Panc1 (cell line): ENCODE measurements around the gene ACADSB. TPM values are rescaled to one million over a fixed set of nuclear protein-coding genes. Genes with fewer than 3 reads are reported as not detected.

Experiments used
- ATAC-seq: fragments of 200-7000 bp; cut with Tn5 transposase; 2 replicates; pipeline ENCODE4 v1.9.1; 2020; ENCODE audit warnings: mild to moderate bottlenecking, moderate library complexity
- BruUV-seq: library from RNA; stranded (reverse); fragments of 400-500 nt; replicated peaks from 2 replicates; lab custom pipeline; 2021; lab: Mats Ljungman, UMichigan
- CTCF ChIA-PET: fragments of 300-600 bp; sonication (Branson Sonifier 250); formaldehyde crosslinking; loops from one replicate; lab custom pipeline; 2022; ENCODE audit warnings: antibody characterized with exemption; lab: Charles Lee
- POLR2A ChIA-PET: fragments of 300-600 bp; sonication (Branson Sonifier 250); formaldehyde crosslinking; loops from one replicate; lab custom pipeline; 2022; ENCODE audit warnings: antibody characterized with exemption; lab: Charles Lee
- DNase-seq: peaks from one replicate; pipeline ENCODE4 v3.0.0-alpha.2; 2010; ENCODE audit warnings: low read depth, low spot score
- H3K27ac ChIP-seq: 2 replicates; pipeline ENCODE4 v1.5.1; 2011; ENCODE audit warnings: mild to moderate bottlenecking, low read length, inconsistent platforms
- H3K27me3 ChIP-seq: fragments of 200-500 bp; sonication (Bioruptor generic); 2 replicates; pipeline ENCODE4 v1.6.0; 2014; ENCODE audit warnings: low read length, inconsistent platforms; ENCODE audit not compliant: control insufficient read depth, insufficient read depth
- H3K36me3 ChIP-seq: fragments of 200-500 bp; sonication (Bioruptor generic); 2 replicates; pipeline ENCODE4 v1.5.1; 2014; ENCODE audit warnings: inconsistent platforms, mild to moderate bottlenecking, low read length, moderate library complexity; ENCODE audit not compliant: control insufficient read depth, insufficient read depth
- H3K4me1 ChIP-seq: 2 replicates; pipeline ENCODE4 v1.5.1; 2011; ENCODE audit warnings: inconsistent platforms, mild to moderate bottlenecking, low read length, moderate library complexity; ENCODE audit not compliant: control insufficient read depth, insufficient read depth
- H3K4me3 ChIP-seq, 2 experiments: 2 replicates each; pipeline ENCODE4 v1.5.1; 2011 to 2012; ENCODE audit warnings: low read depth in 2 of 2, low read length in 2 of 2, mild to moderate bottlenecking in 2 of 2, inconsistent platforms in 1 of 2, moderate library complexity in 1 of 2
- H3K9me3 ChIP-seq: fragments of 200-500 bp; sonication (Bioruptor generic); 2 replicates; pipeline ENCODE4 v1.5.1; 2014; ENCODE audit warnings: low read depth, mild to moderate bottlenecking, inconsistent platforms, low read length, moderate library complexity; ENCODE audit not compliant: control insufficient read depth, insufficient read depth
- CTCF ChIP-seq: fragments of 450-650 bp; IDR thresholded peaks from 2 replicates; pipeline ENCODE4 v1.5.1; 2017; ENCODE audit warnings: mild to moderate bottlenecking
- POLR2AphosphoS5 ChIP-seq: IDR thresholded peaks from 2 replicates; pipeline ENCODE4 v1.6.1; 2012; ENCODE audit warnings: mild to moderate bottlenecking, low read depth, low read length, moderate library complexity
- REST ChIP-seq, 2 experiments: IDR thresholded peaks; 2 replicates each; pipeline ENCODE4 v1.6.1; 2011 to 2012; ENCODE audit warnings: low read depth in 2 of 2, control low read depth in 1 of 2, low read length in 1 of 2, mild to moderate bottlenecking in 1 of 2, moderate library complexity in 1 of 2; ENCODE audit not compliant: insufficient read depth in 1 of 2
- SIN3A ChIP-seq: IDR thresholded peaks from 2 replicates; pipeline ENCODE4 v1.6.1; 2012; ENCODE audit warnings: low read depth, mild to moderate bottlenecking, low read length, moderate library complexity, borderline replicate concordance; ENCODE audit not compliant: insufficient read depth
- TCF7L2 ChIP-seq: IDR thresholded peaks from 2 replicates; pipeline ENCODE4 v1.6.1; 2011; ENCODE audit warnings: mild to moderate bottlenecking, low read depth, low read length, inconsistent platforms
- in situ Hi-C: cut with HindIII; loops from 2 replicates; pipeline ENCODE4 v1.10.0; 2016; ENCODE audit warnings: low sequenced_read_pairs, low pct_unique_long_range_greater_than_20kb
- intact Hi-C: fragments of 100-400 bp; cut with micrococcal nuclease; formaldehyde crosslinking; loops from one replicate; pipeline ENCODE4 v1.10.0; 2022; ENCODE audit not compliant: unreplicated experiment
- total RNA-seq: library from RNA; stranded (reverse); gene quantifications from one replicate; pipeline ENCODE4 v1.2.1, GENCODE V29; 2021; ENCODE audit not compliant: unreplicated experiment

Gene ACADSB
- total RNA-seq, 1 experiment from 2014 or later, result 19.2 TPM

- no peaks in the 10 kb centered on the region for H3K4me1 ChIP-seq
- POLR2A ChIA-PET, result no interaction called here
- TF ChIP-seq REST (IDR thresholded peaks at IDR 0.05; ENCODE audit: insufficient read depth in 1 of 2, low read depth in 2 of 2, low read length in 1 of 2), result no peak
- TF ChIP-seq SIN3A, result no peak
- TF ChIP-seq POLR2AphosphoS5, result no peak
- no peak for TF ChIP-seq TCF7L2
- TF ChIP-seq CTCF, result no peak
- no peak for ATAC-seq
- intact Hi-C loops, result no loop called here
- in situ Hi-C loops, result no loop called here
- H3K27me3 ChIP-seq, result no peaks in the 10 kb centered on the region; the same call in 1 of the 2 replicates
- no peak overlapping the region for H3K27ac ChIP-seq
- CTCF ChIA-PET, result no interaction called here
- no peak overlapping the region for H3K4me3 ChIP-seq
- no peaks in the 10 kb centered on the region for H3K9me3 ChIP-seq
- no peak for DNase-seq
- H3K36me3 ChIP-seq, result no peaks in the 10 kb centered on the region
- no TSS peak for BruUV-seq
Measured at GRCh38 chr10:123087786-123088185, 79.0 kb downstream of the ACADSB start.

- intact Hi-C loops (no loop called here), in situ Hi-C loops (no loop called here)
- Histone ChIP-seq H3K9me3 (no peaks in the 10 kb centered on the region), H3K4me3 (no peak overlapping the region), H3K27me3 (no peaks in the 10 kb centered on the region; the same call in 1 of the 2 replicates), H3K27ac (no peak overlapping the region), H3K4me1 (no peaks in the 10 kb centered on the region), H3K36me3 (no peaks in the 10 kb centered on the region)
- TF ChIP-seq SIN3A, result no peak
- TF ChIP-seq REST (IDR thresholded peaks at IDR 0.05; ENCODE audit: insufficient read depth in 1 of 2, low read depth in 2 of 2, low read length in 1 of 2), result no peak
- no peak for TF ChIP-seq TCF7L2
- TF ChIP-seq CTCF, result no peak
- no peak for TF ChIP-seq POLR2AphosphoS5
- no peak for ATAC-seq
- CTCF ChIA-PET, result no interaction called here
- DNase-seq, result no peak
- POLR2A ChIA-PET, result no interaction called here
- BruUV-seq, result no TSS peak
Measured at GRCh38 chr10:123092635-123093414, 84.0 kb downstream of the ACADSB start.
